H9 (cell line): Measurements from ENCODE around the gene INSR. TPM values are rescaled to one million over a fixed set of nuclear protein-coding genes. Genes with fewer than 3 reads are reported as not detected.

Source experiments
- DNase-seq: peaks from one replicate; pipeline ENCODE4 v3.0.0-alpha.2; 2017
- H2AFZ ChIP-seq: one replicate; pipeline ENCODE4 v1.6.1; 2013; ENCODE audit warnings: mild to moderate bottlenecking, low read length, control low read depth, moderate library complexity
- H2AK5ac ChIP-seq: 2 replicates; pipeline ENCODE4 v1.6.1; 2013; ENCODE audit warnings: low read length, control low read depth, mixed read lengths; ENCODE audit not compliant: insufficient read length
- H2BK120ac ChIP-seq: one replicate; pipeline ENCODE4 v1.6.1; 2013; ENCODE audit warnings: low read depth, mild to moderate bottlenecking, low read length, control low read depth, inconsistent platforms; ENCODE audit not compliant: poor library complexity, severe bottlenecking
- H2BK12ac ChIP-seq: 2 replicates; pipeline ENCODE4 v1.6.1; 2013; ENCODE audit warnings: low read length, control low read depth, mixed read lengths, low read depth; ENCODE audit not compliant: insufficient read length
- H2BK15ac ChIP-seq: 2 replicates; pipeline ENCODE4 v1.6.1; 2013; ENCODE audit warnings: low read depth, low read length, control low read depth
- H2BK20ac ChIP-seq: one replicate; pipeline ENCODE4 v1.6.1; 2013; ENCODE audit warnings: low read depth, mild to moderate bottlenecking, low read length, control low read depth, inconsistent platforms; ENCODE audit not compliant: poor library complexity, severe bottlenecking
- H2BK5ac ChIP-seq: 2 replicates; pipeline ENCODE4 v1.6.1; 2013; ENCODE audit warnings: low read length, control low read depth, mixed read lengths; ENCODE audit not compliant: insufficient read length
- H3K14ac ChIP-seq: 2 replicates; pipeline ENCODE4 v1.6.1; 2013; ENCODE audit warnings: low read length, control low read depth; ENCODE audit not compliant: insufficient read depth
- H3K18ac ChIP-seq: 2 replicates; pipeline ENCODE4 v1.6.1; 2013; ENCODE audit warnings: low read depth, mild to moderate bottlenecking, mixed read lengths, low read length, control low read depth; ENCODE audit not compliant: insufficient read length
- H3K23ac ChIP-seq: 2 replicates; pipeline ENCODE4 v1.6.1; 2013; ENCODE audit warnings: low read length, control low read depth, mixed read lengths, low read depth; ENCODE audit not compliant: insufficient read length
- H3K23me2 ChIP-seq: 2 replicates; pipeline ENCODE4 v1.6.1; 2013; ENCODE audit warnings: low read depth, mild to moderate bottlenecking, mixed read lengths, low read length, control low read depth; ENCODE audit not compliant: insufficient read length, poor library complexity, severe bottlenecking
- H3K27ac ChIP-seq: 2 replicates; pipeline ENCODE4 v1.5.1; 2013; ENCODE audit warnings: low read length, control low read depth, mixed read lengths, low read depth; ENCODE audit not compliant: insufficient read length
- H3K27me3 ChIP-seq: 2 replicates; pipeline ENCODE4 v1.6.1; 2013; ENCODE audit warnings: low read length, control low read depth, inconsistent platforms; ENCODE audit not compliant: insufficient read depth
- H3K4ac ChIP-seq: 2 replicates; pipeline ENCODE4 v1.6.1; 2013; ENCODE audit warnings: low read depth, mild to moderate bottlenecking, control low read depth, inconsistent platforms, low read length, moderate library complexity
- H3K4me1 ChIP-seq: 2 replicates; pipeline ENCODE4 v1.6.1; 2013; ENCODE audit warnings: low read length, control low read depth, inconsistent platforms; ENCODE audit not compliant: insufficient read depth
- H3K4me2 ChIP-seq: 2 replicates; pipeline ENCODE4 v1.6.1; 2013; ENCODE audit warnings: low read length, control low read depth, mixed read lengths; ENCODE audit not compliant: insufficient read length, insufficient read depth
- H3K56ac ChIP-seq: 2 replicates; pipeline ENCODE4 v1.6.1; 2013; ENCODE audit warnings: low read depth, mild to moderate bottlenecking, mixed read lengths, low read length, control low read depth; ENCODE audit not compliant: insufficient read length
- H3K79me1 ChIP-seq: 2 replicates; pipeline ENCODE4 v1.6.1; 2013; ENCODE audit warnings: low read depth, mild to moderate bottlenecking, moderate library complexity, low read length, control low read depth, inconsistent platforms; ENCODE audit not compliant: insufficient read depth, poor library complexity, severe bottlenecking
- H3K79me2 ChIP-seq: 2 replicates; pipeline ENCODE4 v1.6.1; 2013; ENCODE audit warnings: low read length, control low read depth, inconsistent platforms; ENCODE audit not compliant: insufficient read depth
- H3K9ac ChIP-seq: 2 replicates; pipeline ENCODE4 v1.6.1; 2013; ENCODE audit warnings: low read length, control low read depth, mixed read lengths; ENCODE audit not compliant: insufficient read length; ENCODE audit errors: extremely low read depth
- H3K9me3 ChIP-seq: one replicate; pipeline ENCODE4 v1.6.1; 2013; ENCODE audit warnings: low read depth, low read length, inconsistent platforms; ENCODE audit not compliant: control insufficient read depth
- H3T11ph ChIP-seq: one replicate; pipeline ENCODE4 v1.6.1; 2013; ENCODE audit warnings: mild to moderate bottlenecking, low read length, control low read depth, inconsistent platforms
- H4K20me1 ChIP-seq: one replicate; pipeline ENCODE4 v1.6.1; 2013; ENCODE audit not compliant: control insufficient read depth, insufficient read length, insufficient read depth
- H4K5ac ChIP-seq: 2 replicates; pipeline ENCODE4 v1.6.1; 2013; ENCODE audit warnings: low read depth, mild to moderate bottlenecking, mixed read lengths, low read length, control low read depth; ENCODE audit not compliant: insufficient read length
- H4K8ac ChIP-seq: replicated peaks from 2 replicates; pipeline ENCODE4 v1.6.1; 2013; ENCODE audit warnings: low read length, control low read depth, mixed read lengths, low read depth; ENCODE audit not compliant: insufficient read length
- H4K91ac ChIP-seq: 2 replicates; pipeline ENCODE4 v1.6.1; 2013; ENCODE audit warnings: low read depth, mild to moderate bottlenecking, moderate library complexity, mixed read lengths, low read length, control low read depth; ENCODE audit not compliant: insufficient read length
- H3K27ac Mint-ChIP-seq, 3 experiments: 2 replicates in 2 of 3; 3 replicates in 1 of 3; pipeline ENCODE4 v1.8.0; 2020 to 2021; ENCODE audit warnings: mixed read lengths in 3 of 3, mild to moderate bottlenecking in 1 of 3, moderate library complexity in 1 of 3
- H3K27me3 Mint-ChIP-seq: 2 replicates; pipeline ENCODE4 v1.8.0; 2021; ENCODE audit warnings: low read depth, mild to moderate bottlenecking, moderate library complexity, mixed read lengths
- H3K36me3 Mint-ChIP-seq, 3 experiments: 2 replicates in 2 of 3; 3 replicates in 1 of 3; pipeline ENCODE4 v1.8.0; 2020 to 2021; ENCODE audit warnings: low read depth in 3 of 3, mixed read lengths in 3 of 3; ENCODE audit not compliant: insufficient read depth in 1 of 3
- H3K4me1 Mint-ChIP-seq, 2 experiments: 2 replicates each; pipeline ENCODE4 v1.8.0; 2020; ENCODE audit warnings: mixed read lengths in 2 of 2
- H3K4me3 Mint-ChIP-seq, 2 experiments: 2 replicates in 1 of 2; 3 replicates in 1 of 2; pipeline ENCODE4 v1.8.0; 2020 to 2021; ENCODE audit warnings: mild to moderate bottlenecking in 2 of 2, mixed read lengths in 2 of 2, moderate library complexity in 1 of 2
- H3K9me3 Mint-ChIP-seq, 2 experiments: 2 replicates in 1 of 2; 3 replicates in 1 of 2; pipeline ENCODE4 v1.8.0; 2020; ENCODE audit warnings: mild to moderate bottlenecking in 2 of 2, mixed read lengths in 2 of 2, moderate library complexity in 1 of 2
- WGBS: extraction: QIAGEN DNeasy Blood & Tissue Kit; methylation state at CpG from one replicate; pipeline ENCODE4 v1.1.7; 2013; ENCODE audit warnings: missing lambda C conversion rate, low lambda C conversion rate, mixed read lengths; ENCODE audit not compliant: insufficient read length; ENCODE audit errors: extremely low coverage; 5-methylcytosine and 5-hydroxymethylcytosine counted together
- total RNA-seq: library from RNA; stranded (reverse); gene quantifications from 2 replicates; pipeline ENCODE4 v1.2.1, GENCODE V29; 2021
- TF ChIP-seq, protein P1 (sequence below): fragments of 200-600 bp; sonication (generic); conservative IDR thresholded peaks from 3 replicates; pipeline ENCODE4 v1.8.0; 2021; ENCODE audit warnings: antibody characterized with exemption, mild to moderate bottlenecking

INSR gene
- total RNA-seq, 1 experiment from 2014 or later = 39.8 TPM

- Histone ChIP-seq H3K79me2 (peaks cover 2% of the 10 kb centered on the region; the same call in 1 of the 2 replicates), H3K56ac (no peak overlapping the region)
- H3K27ac Mint-ChIP-seq = peak overlapping the region in 2 of 3 experiments; percentile 49 to 54; a peak in 4 of 7 replicates
Measured at GRCh38 chr19:7287722-7288121, 6.5 kb downstream of the INSR start.

More at GRCh38 chr19:7287722-7288121, 6.5 kb downstream of the INSR start:
- Histone ChIP-seq H4K8ac (no peak overlapping the region), H4K5ac (no peak overlapping the region), H2BK20ac (no peak overlapping the region), H2AFZ (no peak overlapping the region), H3K4ac (no peak overlapping the region), H2BK12ac (no peak overlapping the region), H3K27ac (no peak overlapping the region), H2BK5ac (no peak overlapping the region), H3K79me1 (no peaks in the 10 kb centered on the region), H3K18ac (no peak overlapping the region), H4K91ac (no peak overlapping the region), H3K23ac (no peak overlapping the region), H3K4me2 (no peak overlapping the region), H3T11ph (no peak overlapping the region), H3K9me3 (no peaks in the 10 kb centered on the region), H3K27me3 (no peaks in the 10 kb centered on the region), H3K4me1 (no peaks in the 10 kb centered on the region), H2AK5ac (no peak overlapping the region), H2BK15ac (no peak overlapping the region), H3K23me2 (no peaks in the 10 kb centered on the region), H3K14ac (no peak overlapping the region), H3K9ac (no peak overlapping the region), H2BK120ac (no peak overlapping the region), H4K20me1 (no peaks in the 10 kb centered on the region)
- WGBS = no CpG with 5 or more reads among the region's 10 CpGs
- no peak overlapping the region for H3K4me3 Mint-ChIP-seq
- H3K36me3 Mint-ChIP-seq = peaks cover 0 to 6% (median 1%) of the 10 kb centered on the region in 3 experiments; a peak in 3 of 7 replicates
- TF ChIP-seq, protein P1, sequence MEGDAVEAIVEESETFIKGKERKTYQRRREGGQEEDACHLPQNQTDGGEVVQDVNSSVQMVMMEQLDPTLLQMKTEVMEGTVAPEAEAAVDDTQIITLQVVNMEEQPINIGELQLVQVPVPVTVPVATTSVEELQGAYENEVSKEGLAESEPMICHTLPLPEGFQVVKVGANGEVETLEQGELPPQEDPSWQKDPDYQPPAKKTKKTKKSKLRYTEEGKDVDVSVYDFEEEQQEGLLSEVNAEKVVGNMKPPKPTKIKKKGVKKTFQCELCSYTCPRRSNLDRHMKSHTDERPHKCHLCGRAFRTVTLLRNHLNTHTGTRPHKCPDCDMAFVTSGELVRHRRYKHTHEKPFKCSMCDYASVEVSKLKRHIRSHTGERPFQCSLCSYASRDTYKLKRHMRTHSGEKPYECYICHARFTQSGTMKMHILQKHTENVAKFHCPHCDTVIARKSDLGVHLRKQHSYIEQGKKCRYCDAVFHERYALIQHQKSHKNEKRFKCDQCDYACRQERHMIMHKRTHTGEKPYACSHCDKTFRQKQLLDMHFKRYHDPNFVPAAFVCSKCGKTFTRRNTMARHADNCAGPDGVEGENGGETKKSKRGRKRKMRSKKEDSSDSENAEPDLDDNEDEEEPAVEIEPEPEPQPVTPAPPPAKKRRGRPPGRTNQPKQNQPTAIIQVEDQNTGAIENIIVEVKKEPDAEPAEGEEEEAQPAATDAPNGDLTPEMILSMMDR = no peak
- peaks cover 28 to 37% of the 10 kb centered on the region in 2 experiments for H3K4me1 Mint-ChIP-seq
- no peak for DNase-seq
- no peaks in the 10 kb centered on the region for H3K9me3 Mint-ChIP-seq
- peaks cover 2% of the 10 kb centered on the region; the same call in 1 of the 2 replicates for H3K27me3 Mint-ChIP-seq
